Spleen (tissue), 11 donors: ENCODE results near the gene GLRX. TPM values are rescaled to one million over a fixed set of nuclear protein-coding genes. Genes with fewer than 3 reads are reported as not detected.

Experiments used
- DNase-seq: peaks from one replicate; pipeline ENCODE4 v3.0.0-alpha.2; 2020
- H3K27ac ChIP-seq, 8 donors: fragments of 200-600 bp; sonication (generic) in 7 of 8; 1 replicate in 4 of 8; 2 replicates in 4 of 8; pipeline versions ENCODE4 v1.5.0 to v1.8.0; 2016 to 2021; ENCODE audit warnings: inconsistent platforms in 4 of 8, mild to moderate bottlenecking in 4 of 8, moderate library complexity in 1 of 8
- H3K27me3 ChIP-seq, 7 donors: fragments of 200-600 bp; sonication (generic) in 6 of 7; replicated peaks in 1 of 7; 1 replicate in 4 of 7; 2 replicates in 3 of 7; pipeline versions ENCODE4 v1.5.0 to v1.8.0; 2016 to 2021; ENCODE audit warnings: inconsistent platforms in 3 of 7, mild to moderate bottlenecking in 1 of 7
- H3K36me3 ChIP-seq, 6 donors: fragments of 200-600 bp; sonication (generic) in 5 of 6; 1 replicate in 4 of 6; 2 replicates in 2 of 6; pipeline versions ENCODE4 v1.5.0 to v1.8.0; 2016 to 2021; ENCODE audit warnings: inconsistent platforms in 2 of 6
- H3K4me1 ChIP-seq, 6 donors: fragments of 200-600 bp; sonication (generic) in 5 of 6; 1 replicate in 3 of 6; 2 replicates in 3 of 6; pipeline versions ENCODE4 v1.5.0 to v1.8.0; 2016 to 2021; ENCODE audit warnings: inconsistent platforms in 3 of 6
- H3K4me3 ChIP-seq, 8 donors: fragments of 200-600 bp; sonication (generic) in 7 of 8; 1 replicate in 4 of 8; 2 replicates in 4 of 8; pipeline versions ENCODE4 v1.5.0 to v1.8.0; 2016 to 2021; ENCODE audit warnings: inconsistent platforms in 4 of 8, mild to moderate bottlenecking in 4 of 8, moderate library complexity in 2 of 8
- H3K9me3 ChIP-seq, 8 donors: fragments of 200-600 bp; sonication (generic) in 7 of 8; 1 replicate in 4 of 8; 2 replicates in 4 of 8; pipeline versions ENCODE4 v1.5.0 to v1.8.0; 2016 to 2021; ENCODE audit warnings: inconsistent platforms in 4 of 8
- CTCF ChIP-seq, 11 experiments: fragments of 200-600 bp in 7 of 11; fragments of 450-650 bp in 4 of 11; sonication (generic) in 4 of 11; IDR thresholded peaks in 8 of 11; conservative IDR thresholded peaks in 3 of 11; 1 replicate in 7 of 11; 2 replicates in 4 of 11; pipeline versions ENCODE4 v1.4.0 to v1.8.0; 2016 to 2021; ENCODE audit warnings: antibody characterized with exemption in 11 of 11, inconsistent platforms in 4 of 11, mild to moderate bottlenecking in 1 of 11
- POLR2A ChIP-seq, 3 donors: fragments of 450-650 bp; IDR thresholded peaks; one replicate each; pipeline ENCODE4 v1.5.1; 2017; ENCODE audit warnings: antibody characterized with exemption in 3 of 3, mild to moderate bottlenecking in 1 of 3
- POLR2AphosphoS5 ChIP-seq, 3 donors: sonication (generic); formaldehyde crosslinking; IDR thresholded peaks; one replicate each; pipeline ENCODE4 v1.5.1; 2017; ENCODE audit warnings: antibody characterized with exemption in 3 of 3
- WGBS, 5 donors: extraction: QIAGEN DNeasy Blood & Tissue Kit in 3 of 5; methylation state at CpG; one replicate each; pipeline versions ENCODE4 v1.1.5 to v1.1.7; 2013 to 2018; 5-methylcytosine and 5-hydroxymethylcytosine counted together
- intact Hi-C: fragments of 100-400 bp; cut with DNase I; formaldehyde crosslinking; loops from one replicate; pipeline ENCODE4 v1.15.0; 2023; ENCODE audit warnings: low total_unique reads
- polyA plus RNA-seq, 3 donors: library from polyadenylated mRNA; stranded (reverse); fragments of 200-250 nt; gene quantifications; one replicate each; pipeline ENCODE4 v1.2.1, GENCODE V29; 2013
- total RNA-seq, 7 donors: library from RNA; depleted of rRNA in 3 of 7; stranded (reverse); fragments of >200 nt in 3 of 7; fragmentation: NEBNext Ultra II Directional in 4 of 7; extraction: Animal tissue kit (Norgen Biotek cat#: 25700) in 4 of 7; gene quantifications; one replicate each; pipeline versions ENCODE4 v1.1.0 to v1.2.1, GENCODE V29; 2016 to 2021
- donor health status: healthy with polysubstance abuse.
- donor health status: DM: no; HTN: no; CAD: no; lungs with moderate emphysema.
- donor health status: DM: no; HTN: no; CAD: no.
- donor health status: Bipolar disorder and iron deficiency.
- donor health status: healthy.
- donor health status: DM: no; HTN: no; CAD: no.
- donor health status: DM: yes; HTN: yes; CAD: no.

The GLRX gene
- total and polyA plus RNA-seq, 10 donors = 59.3 to 149 (median 88.2) TPM

DNA sequence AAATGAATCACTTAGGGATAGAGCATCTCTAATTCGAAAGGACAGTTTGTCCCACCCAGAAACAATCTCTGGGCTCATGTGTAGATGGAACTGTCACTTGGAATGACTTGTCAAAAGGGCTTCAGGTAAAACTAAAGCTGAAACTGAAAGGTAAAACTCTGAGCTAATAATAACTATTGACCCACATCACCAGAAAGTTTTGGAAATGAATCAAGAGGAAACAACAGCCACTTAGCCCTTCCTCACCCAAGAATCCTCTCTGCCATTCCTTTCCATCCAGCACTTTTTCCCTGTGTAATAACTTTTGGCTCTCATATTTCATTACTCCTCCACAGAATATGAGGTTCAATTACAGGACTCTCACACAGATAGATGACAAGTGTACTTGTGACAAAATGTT, 14.0 kb upstream of the GLRX start:
- Histone ChIP-seq H3K27ac (peak overlapping the region in 7 of 8 donors; percentile 95 to 99 (median 97)), H3K36me3 (no peaks in the 10 kb centered on the region), H3K4me3 (peak overlapping the region in 1 of 8 donors; percentile 74), H3K27me3 (no peaks in the 10 kb centered on the region), H3K4me1 (peaks cover 17 to 84% (median 58%) of the 10 kb centered on the region in 6 donors), H3K9me3 (no peaks in the 10 kb centered on the region)
- intact Hi-C loops = no loop called here
- 70 to 92% (median 80%) methylated on average over 1 of the region's 1 CpG for WGBS, 5 donors
- no peak for TF ChIP-seq POLR2A (IDR thresholded peaks at IDR 0.05)
- TF ChIP-seq CTCF (IDR thresholded peaks at IDR 0.05 in 8 of 11, conservative IDR thresholded peaks at IDR 0.05 in 3 of 11) = no peak
- no peak for TF ChIP-seq POLR2AphosphoS5 (IDR thresholded peaks at IDR 0.05)
- DNase-seq = no peak

DNA sequence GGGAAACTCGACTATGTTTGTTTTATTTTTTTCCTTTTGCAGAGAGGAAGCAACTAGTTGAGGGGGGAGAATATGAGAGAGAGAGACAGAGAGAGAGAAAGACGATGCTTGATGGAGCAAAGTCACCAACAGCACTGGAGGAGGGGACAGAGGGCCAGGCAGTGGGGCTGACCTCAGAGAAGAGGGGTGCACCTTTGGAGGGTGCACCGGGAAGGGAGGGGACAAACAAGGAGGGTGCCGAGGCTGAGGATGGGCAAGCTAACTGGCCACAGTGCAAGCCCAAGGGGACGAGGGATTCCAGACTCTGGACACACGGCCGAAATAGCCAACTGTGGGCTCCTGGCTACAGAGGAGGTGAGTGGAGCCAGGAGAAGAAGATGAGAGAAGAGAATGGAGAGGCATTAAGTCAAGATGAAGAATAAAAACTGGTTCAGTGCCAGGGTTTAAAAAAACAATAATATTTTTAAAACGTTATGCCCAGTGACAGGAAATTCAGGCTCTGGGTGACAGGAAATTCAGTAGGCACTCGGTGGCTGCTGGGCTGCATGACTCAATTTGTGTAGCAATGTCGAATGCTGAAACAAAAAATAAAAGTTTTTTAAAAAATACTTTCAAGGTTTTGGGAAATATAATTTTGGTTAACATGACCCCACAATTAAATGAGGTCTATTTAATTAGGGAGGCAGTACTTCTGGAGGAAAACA, 13.3 kb upstream of the GLRX start:
- TF ChIP-seq POLR2AphosphoS5 (IDR thresholded peaks at IDR 0.05) (peak in 2 of 3 donors; percentile 21 to 47), CTCF (IDR thresholded peaks at IDR 0.05 in 8 of 11, conservative IDR thresholded peaks at IDR 0.05 in 3 of 11) (no peak), POLR2A (IDR thresholded peaks at IDR 0.05) (no peak)

GRCh38 chr5:95832664-95833063, 10.1 kb upstream of the GLRX start:
- peak overlapping the region in 1 of 8 donors; percentile 27 for H3K4me3 ChIP-seq

More for the DNA sequence above, 13.3 kb upstream of the GLRX start:
- Histone ChIP-seq H3K36me3 (no peaks in the 10 kb centered on the region), H3K9me3 (no peaks in the 10 kb centered on the region), H3K4me1 (peaks cover 17 to 77% (median 51%) of the 10 kb centered on the region in 6 donors), H3K27ac (peak overlapping the region; percentile 94 to 99 (median 97)), H3K4me3 (peak overlapping the region; percentile 41 to 74 (median 54)), H3K27me3 (no peaks in the 10 kb centered on the region)
- 7 to 17% (median 9%) methylated on average over 10 of the region's 10 CpGs for WGBS, 5 donors
- intact Hi-C loops = no loop called here
- peak; percentile 81 for DNase-seq

More at GRCh38 chr5:95832664-95833063, 10.1 kb upstream of the GLRX start:
- TF ChIP-seq CTCF (IDR thresholded peaks at IDR 0.05 in 8 of 11, conservative IDR thresholded peaks at IDR 0.05 in 3 of 11) (no peak), POLR2A (IDR thresholded peaks at IDR 0.05) (no peak), POLR2AphosphoS5 (IDR thresholded peaks at IDR 0.05) (no peak)
- no peaks in the 10 kb centered on the region for H3K27me3 ChIP-seq
- DNase-seq = no peak
- intact Hi-C loops = no loop called here
- H3K9me3 ChIP-seq = no peaks in the 10 kb centered on the region
- peak overlapping the region in 6 of 8 donors; percentile 10 to 99 (median 30) for H3K27ac ChIP-seq
- peaks cover 17 to 65% (median 43%) of the 10 kb centered on the region in 6 donors for H3K4me1 ChIP-seq
- no peaks in the 10 kb centered on the region for H3K36me3 ChIP-seq
